Thoracic aorta (tissue), 2 donors: Measurements from ENCODE around the gene DSTN. TPM values are rescaled to one million over a fixed set of nuclear protein-coding genes. Genes with fewer than 3 reads are reported as not detected.

Experiments
- ATAC-seq: fragments of 150-250 bp; one replicate; pipeline ENCODE4 v1.8.0; 2017; ENCODE audit warnings: low read depth; ENCODE audit not compliant: insufficient number of reproducible peaks, low FRiP score
- DNase-seq: peaks from one replicate; pipeline ENCODE4 v3.0.0-alpha.2; 2020; ENCODE audit warnings: low spot score
- H3K27ac ChIP-seq, 2 donors: fragments of 200-600 bp; sonication (generic); 1 replicate in 1 of 2; 2 replicates in 1 of 2; pipeline ENCODE4 v1.5.1; 2016; ENCODE audit warnings: mild to moderate bottlenecking in 2 of 2, moderate library complexity in 2 of 2
- H3K27me3 ChIP-seq: fragments of 200-600 bp; sonication (generic); replicated peaks from 2 replicates; pipeline ENCODE4 v1.6.0; 2016; ENCODE audit warnings: mild to moderate bottlenecking; ENCODE audit not compliant: insufficient read depth
- H3K36me3 ChIP-seq: fragments of 200-600 bp; sonication (generic); one replicate; pipeline ENCODE4 v1.5.1; 2016
- H3K4me1 ChIP-seq, 2 donors: fragments of 200-600 bp; sonication (generic); 1 replicate in 1 of 2; 2 replicates in 1 of 2; pipeline versions ENCODE4 v1.5.1 to v1.6.0; 2016; ENCODE audit warnings: low read depth in 2 of 2, mild to moderate bottlenecking in 1 of 2; ENCODE audit not compliant: control insufficient read depth in 1 of 2
- H3K4me3 ChIP-seq: fragments of 200-600 bp; sonication (generic); 2 replicates; pipeline ENCODE4 v1.5.1; 2016; ENCODE audit warnings: mild to moderate bottlenecking
- H3K9me3 ChIP-seq: fragments of 200-600 bp; sonication (generic); 2 replicates; pipeline ENCODE4 v1.5.1; 2016
- CTCF ChIP-seq: fragments of 200-600 bp; sonication (generic); IDR thresholded peaks from one replicate; pipeline ENCODE4 v1.5.1; 2019; ENCODE audit warnings: antibody characterized with exemption
- total RNA-seq, 2 donors: library from RNA; depleted of rRNA; stranded (reverse); fragments of >200 nt; gene quantifications; one replicate each; pipeline versions ENCODE4 v1.1.0 to v1.2.3, GENCODE V29; 2016

The DSTN gene
- total RNA-seq, 2 donors from 2014 or later: 1,342 to 1,977 TPM

- Histone ChIP-seq H3K36me3 (no peaks in the 10 kb centered on the region), H3K27me3 (no peaks in the 10 kb centered on the region), H3K4me3 (no peak overlapping the region), H3K27ac (no peak overlapping the region), H3K9me3 (no peaks in the 10 kb centered on the region), H3K4me1 (peaks cover 27 to 83% of the 10 kb centered on the region in 2 donors)
- no peak for TF ChIP-seq CTCF
- DNase-seq: no peak
- ATAC-seq: no peak
These were observed 77.1 kb downstream of the DSTN start for GRCh38 chr20:17646961-17647301.

GRCh38 chr20:17647391-17648314 is 77.8 kb downstream of the DSTN start:
- H3K4me1 ChIP-seq: peaks cover 25 to 83% of the 10 kb centered on the region in 2 donors

GRCh38 chr20:17648315-17648646 is 78.4 kb downstream of the DSTN start:
- no peaks in the 10 kb centered on the region for H3K36me3 ChIP-seq
- H3K4me1 ChIP-seq: peaks cover 28 to 83% of the 10 kb centered on the region in 2 donors
- no peaks in the 10 kb centered on the region for H3K9me3 ChIP-seq
- no peak for TF ChIP-seq CTCF
- no peak overlapping the region for H3K4me3 ChIP-seq
- DNase-seq: no peak
- H3K27ac ChIP-seq: no peak overlapping the region
- no peak for ATAC-seq
- no peaks in the 10 kb centered on the region for H3K27me3 ChIP-seq

More at GRCh38 chr20:17647391-17648314, 77.8 kb downstream of the DSTN start:
- Histone ChIP-seq H3K27me3 (no peaks in the 10 kb centered on the region), H3K36me3 (no peaks in the 10 kb centered on the region), H3K4me3 (no peak overlapping the region), H3K27ac (no peak overlapping the region), H3K9me3 (no peaks in the 10 kb centered on the region)
- no peak for TF ChIP-seq CTCF
- DNase-seq (no peak), ATAC-seq (no peak)

GRCh38 chr20:17648791-17649730 is 79.2 kb downstream of the DSTN start:
- H3K4me3 ChIP-seq: no peak overlapping the region
- no peak for ATAC-seq
- no peak overlapping the region for H3K27ac ChIP-seq
- no peaks in the 10 kb centered on the region for H3K27me3 ChIP-seq
- DNase-seq: no peak
- no peaks in the 10 kb centered on the region for H3K36me3 ChIP-seq
- no peaks in the 10 kb centered on the region for H3K9me3 ChIP-seq
- no peak for TF ChIP-seq CTCF
- H3K4me1 ChIP-seq: peaks cover 20 to 77% of the 10 kb centered on the region in 2 donors
